ENCODE measurements around the gene RAPGEF6. TPM values are rescaled to one million over a fixed set of nuclear protein-coding genes. Genes with fewer than 3 reads are reported as not detected.

RAPGEF6 gene
- total RNA-seq, 1 donor from 2014 or later = 29.1 TPM

DNA sequence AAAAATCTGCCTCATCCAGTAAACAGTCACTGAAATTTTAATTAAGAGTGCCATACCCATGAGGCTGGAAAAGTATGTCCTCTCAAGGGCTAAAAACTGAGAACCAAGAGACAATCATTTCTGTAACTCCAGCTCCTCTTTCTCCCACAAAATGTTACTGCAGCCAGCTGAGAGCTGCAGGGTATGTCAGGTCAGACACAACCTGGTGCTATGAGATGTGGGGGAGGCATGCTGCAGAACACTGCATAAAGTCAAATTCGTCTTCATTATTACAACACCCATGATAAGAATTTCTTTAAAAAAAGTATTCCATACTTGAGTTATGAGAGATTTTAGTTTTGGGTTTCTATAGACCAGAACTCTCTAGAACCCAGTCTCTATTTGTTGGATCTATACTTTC is 209.0 kb downstream of the RAPGEF6 start:
- no peaks in the 10 kb centered on the region for H3K27me3 Mint-ChIP-seq
- TF ChIP-seq, protein P1, sequence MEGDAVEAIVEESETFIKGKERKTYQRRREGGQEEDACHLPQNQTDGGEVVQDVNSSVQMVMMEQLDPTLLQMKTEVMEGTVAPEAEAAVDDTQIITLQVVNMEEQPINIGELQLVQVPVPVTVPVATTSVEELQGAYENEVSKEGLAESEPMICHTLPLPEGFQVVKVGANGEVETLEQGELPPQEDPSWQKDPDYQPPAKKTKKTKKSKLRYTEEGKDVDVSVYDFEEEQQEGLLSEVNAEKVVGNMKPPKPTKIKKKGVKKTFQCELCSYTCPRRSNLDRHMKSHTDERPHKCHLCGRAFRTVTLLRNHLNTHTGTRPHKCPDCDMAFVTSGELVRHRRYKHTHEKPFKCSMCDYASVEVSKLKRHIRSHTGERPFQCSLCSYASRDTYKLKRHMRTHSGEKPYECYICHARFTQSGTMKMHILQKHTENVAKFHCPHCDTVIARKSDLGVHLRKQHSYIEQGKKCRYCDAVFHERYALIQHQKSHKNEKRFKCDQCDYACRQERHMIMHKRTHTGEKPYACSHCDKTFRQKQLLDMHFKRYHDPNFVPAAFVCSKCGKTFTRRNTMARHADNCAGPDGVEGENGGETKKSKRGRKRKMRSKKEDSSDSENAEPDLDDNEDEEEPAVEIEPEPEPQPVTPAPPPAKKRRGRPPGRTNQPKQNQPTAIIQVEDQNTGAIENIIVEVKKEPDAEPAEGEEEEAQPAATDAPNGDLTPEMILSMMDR (IDR thresholded peaks at IDR 0.05; ENCODE audit: unreplicated experiment) = no peak
- H3K4me1 Mint-ChIP-seq (ENCODE audit: low read depth) = no peaks in the 10 kb centered on the region
- H3K36me3 Mint-ChIP-seq (ENCODE audit: insufficient read depth) = peaks cover 6% of the 10 kb centered on the region
- no peak overlapping the region for H3K27ac Mint-ChIP-seq
- H3K4me3 Mint-ChIP-seq (ENCODE audit: low read depth) = no peak overlapping the region
- H3K9me3 Mint-ChIP-seq (ENCODE audit: low read depth) = no peaks in the 10 kb centered on the region
- DNase-seq (ENCODE audit: low spot score, unreplicated experiment) = no peak

DNA sequence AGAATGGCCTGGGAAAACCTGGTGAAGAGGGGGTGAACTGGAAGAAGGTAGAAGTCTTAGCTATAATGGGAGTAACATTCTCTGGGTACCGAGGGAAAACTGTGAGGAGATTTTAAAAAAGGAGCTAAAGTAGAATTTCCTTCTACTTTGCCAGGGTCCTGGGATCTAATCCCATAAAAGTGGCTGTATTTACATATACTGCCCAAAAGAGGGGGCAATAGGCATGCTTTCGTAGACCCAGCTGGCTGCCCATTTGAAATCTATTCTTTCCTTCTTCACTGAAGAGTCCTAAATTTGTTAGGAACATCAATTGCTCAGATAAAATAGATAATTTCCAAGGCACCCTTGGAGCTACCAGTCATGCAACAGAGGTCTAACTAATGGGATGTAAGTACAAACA is 212.0 kb downstream of the RAPGEF6 start:
- Mint-ChIP-seq H3K9me3 (ENCODE audit: low read depth) (no peaks in the 10 kb centered on the region), H3K4me3 (ENCODE audit: low read depth) (no peak overlapping the region), H3K27ac (no peak overlapping the region), H3K4me1 (ENCODE audit: low read depth) (no peaks in the 10 kb centered on the region), H3K27me3 (no peaks in the 10 kb centered on the region), H3K36me3 (ENCODE audit: insufficient read depth) (peaks cover 5% of the 10 kb centered on the region)
- TF ChIP-seq, protein P1 (IDR thresholded peaks at IDR 0.05; ENCODE audit: unreplicated experiment) = peak; percentile 46
- no peak for DNase-seq (ENCODE audit: low spot score, unreplicated experiment)

DNA sequence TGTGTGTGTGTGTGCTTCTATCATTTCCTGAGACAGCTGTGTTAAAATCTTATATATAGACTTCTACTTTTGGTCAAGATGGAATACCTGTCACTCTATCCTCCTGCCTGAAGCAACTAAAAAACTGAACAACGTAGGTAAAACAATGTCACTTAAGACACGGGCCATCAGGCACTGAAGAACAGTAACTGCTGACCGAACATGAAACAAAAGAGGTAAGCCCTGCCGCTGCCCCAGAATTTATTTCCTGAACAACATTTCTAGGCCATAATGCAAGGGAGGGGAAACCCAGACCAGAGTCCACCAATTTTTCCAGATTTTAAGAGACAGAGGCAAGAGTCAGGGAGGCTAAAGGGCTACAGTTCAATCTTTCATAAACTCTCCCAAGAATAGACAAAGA is 215.2 kb downstream of the RAPGEF6 start:
- Mint-ChIP-seq H3K4me1 (ENCODE audit: low read depth) (no peaks in the 10 kb centered on the region), H3K4me3 (ENCODE audit: low read depth) (no peak overlapping the region), H3K27ac (peak overlapping the region; percentile 79), H3K27me3 (no peaks in the 10 kb centered on the region), H3K36me3 (ENCODE audit: insufficient read depth) (peaks cover 5% of the 10 kb centered on the region), H3K9me3 (ENCODE audit: low read depth) (no peaks in the 10 kb centered on the region)
- TF ChIP-seq, protein P1 (IDR thresholded peaks at IDR 0.05; ENCODE audit: unreplicated experiment) = no peak
- no peak for DNase-seq (ENCODE audit: low spot score, unreplicated experiment)

DNA sequence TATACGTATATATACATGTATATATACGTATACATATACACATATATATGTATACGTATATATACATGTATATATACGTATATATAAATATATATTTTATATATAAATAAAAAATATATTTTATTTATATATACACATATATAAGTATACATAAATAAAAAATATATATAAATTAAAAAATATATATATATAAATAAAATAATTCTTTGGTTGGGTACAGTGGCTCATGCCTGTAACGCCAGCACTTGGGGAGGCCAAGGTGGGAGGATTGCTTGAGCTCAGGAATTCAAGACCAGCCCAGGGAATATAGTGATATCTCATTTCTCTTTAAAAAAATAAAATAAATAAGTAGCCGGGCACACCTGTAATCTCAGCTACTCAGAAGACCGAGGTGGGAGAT is 216.2 kb downstream of the RAPGEF6 start:
- H3K27me3 Mint-ChIP-seq = no peaks in the 10 kb centered on the region
- no peak overlapping the region for H3K27ac Mint-ChIP-seq
- H3K9me3 Mint-ChIP-seq (ENCODE audit: low read depth) = no peaks in the 10 kb centered on the region
- no peaks in the 10 kb centered on the region for H3K4me1 Mint-ChIP-seq (ENCODE audit: low read depth)
- H3K4me3 Mint-ChIP-seq (ENCODE audit: low read depth) = no peak overlapping the region
- DNase-seq (ENCODE audit: low spot score, unreplicated experiment) = no peak
- H3K36me3 Mint-ChIP-seq (ENCODE audit: insufficient read depth) = peaks cover 5% of the 10 kb centered on the region
- TF ChIP-seq, protein P1 (IDR thresholded peaks at IDR 0.05; ENCODE audit: unreplicated experiment) = no peak

DNA sequence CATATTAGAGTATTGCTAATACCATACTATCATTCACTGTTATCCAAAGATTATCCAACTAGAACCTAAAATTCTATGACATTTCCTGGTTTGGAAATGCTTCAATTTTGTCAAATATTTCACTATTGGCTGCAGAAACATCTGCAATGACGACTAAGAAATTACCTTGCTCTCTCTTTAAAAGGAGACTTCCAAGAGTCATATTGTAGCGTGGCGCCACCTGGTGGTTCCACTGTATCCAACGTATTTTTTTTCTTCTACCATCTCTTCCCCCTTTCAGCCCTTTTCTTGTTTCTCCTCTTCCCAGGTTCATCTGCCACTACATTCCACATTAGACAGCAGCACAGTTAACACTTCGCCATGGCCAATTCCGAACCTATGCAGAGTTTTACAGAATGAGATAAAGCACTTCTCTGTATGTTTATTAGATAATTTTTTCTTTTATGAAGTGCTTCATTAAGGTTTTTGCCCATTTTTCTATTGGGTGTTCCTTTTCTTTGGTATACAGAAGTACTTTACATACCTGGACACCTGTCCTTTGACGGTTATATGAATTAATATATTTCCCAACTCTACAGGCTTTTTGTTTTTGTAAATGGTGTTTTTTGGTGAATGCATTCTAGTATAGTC is 217.7 kb downstream of the RAPGEF6 start:
- Mint-ChIP-seq H3K4me3 (ENCODE audit: low read depth) (no peak overlapping the region), H3K9me3 (ENCODE audit: low read depth) (no peaks in the 10 kb centered on the region), H3K27me3 (no peaks in the 10 kb centered on the region), H3K27ac (no peak overlapping the region), H3K4me1 (ENCODE audit: low read depth) (no peaks in the 10 kb centered on the region), H3K36me3 (ENCODE audit: insufficient read depth) (peaks cover 5% of the 10 kb centered on the region)
- TF ChIP-seq, protein P1 (IDR thresholded peaks at IDR 0.05; ENCODE audit: unreplicated experiment) = peak; percentile 89
- peak; percentile 61 for DNase-seq (ENCODE audit: low spot score, unreplicated experiment)
